NB4 (cell line): ENCODE measurements around the gene ATP8B3.

Source experiments
- CTCF ChIP-seq: IDR thresholded peaks from one replicate; pipeline ENCODE4 v1.5.1; 2012; ENCODE audit warnings: low read depth, low read length
- MAX ChIP-seq: IDR thresholded peaks from 2 replicates; pipeline ENCODE4 v1.6.1; 2011; ENCODE audit warnings: low read depth, low read length

GRCh38 chr19:1847684-1848398, 35.8 kb upstream of the ATP8B3 start:
- no peak for TF ChIP-seq CTCF
- peak; percentile 20; the same call in 1 of the 2 replicates for TF ChIP-seq MAX
